Mesothelial cell of epicardium (in vitro differentiated cells): ENCODE data around the gene FAM117B. TPM values are rescaled to one million over a fixed set of nuclear protein-coding genes. Genes with fewer than 3 reads are reported as not detected.
A peak's percentile ranks its signal among the peaks of the same experiment; 100 is the strongest.

ENCODE experiments used
- DNase-seq, 2 experiments: peaks; one replicate each; pipeline ENCODE4 v3.0.0; 2021; ENCODE audit warnings: low spot score in 2 of 2; ENCODE audit not compliant: unreplicated experiment in 2 of 2
- H3K27ac Mint-ChIP-seq: 2 replicates; pipeline ENCODE4 v1.8.0; 2021; ENCODE audit warnings: mixed read lengths
- H3K27me3 Mint-ChIP-seq: 2 replicates; pipeline ENCODE4 v1.8.0; 2021; ENCODE audit warnings: low read depth, mixed read lengths
- H3K36me3 Mint-ChIP-seq: 2 replicates; pipeline ENCODE4 v1.8.0; 2021; ENCODE audit warnings: mixed read lengths
- H3K4me1 Mint-ChIP-seq: 2 replicates; pipeline ENCODE4 v1.8.0; 2021; ENCODE audit warnings: mixed read lengths
- H3K4me3 Mint-ChIP-seq: 2 replicates; pipeline ENCODE4 v1.8.0; 2021; ENCODE audit warnings: mild to moderate bottlenecking, moderate library complexity, mixed read lengths
- H3K9me3 Mint-ChIP-seq: 2 replicates; pipeline ENCODE4 v1.8.0; 2021; ENCODE audit warnings: mixed read lengths
- total RNA-seq: library from RNA; stranded (reverse); gene quantifications from 3 replicates; pipeline ENCODE4 v1.2.1, GENCODE V29; 2021
- TF ChIP-seq, protein P1 (sequence below): fragments of 200-600 bp; sonication (generic); IDR thresholded peaks from one replicate; pipeline ENCODE4 v1.5.0; 2021; ENCODE audit warnings: antibody characterized with exemption; ENCODE audit not compliant: unreplicated experiment

The FAM117B gene
- total RNA-seq, 1 donor from 2014 or later: 29.2 TPM

DNA sequence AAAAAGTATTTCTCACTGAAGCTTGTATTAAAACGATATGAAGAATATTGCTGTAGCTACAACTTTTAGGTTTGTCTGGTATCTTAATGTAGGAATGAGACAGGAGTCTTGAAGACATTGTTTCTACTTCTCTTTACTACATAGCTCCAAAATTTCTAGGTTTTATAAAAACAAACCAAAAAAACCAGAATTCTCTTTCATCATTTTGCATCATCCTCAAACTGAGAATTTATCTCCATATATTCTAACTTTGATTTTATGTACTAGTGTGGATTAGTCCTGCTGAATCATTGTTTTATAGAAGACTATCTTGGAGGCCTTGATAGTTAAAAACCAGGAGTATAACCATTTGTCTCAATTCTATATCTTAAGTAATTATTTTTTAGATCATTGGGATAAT lies 136.6 kb downstream of the FAM117B start:
- TF ChIP-seq, protein P1, sequence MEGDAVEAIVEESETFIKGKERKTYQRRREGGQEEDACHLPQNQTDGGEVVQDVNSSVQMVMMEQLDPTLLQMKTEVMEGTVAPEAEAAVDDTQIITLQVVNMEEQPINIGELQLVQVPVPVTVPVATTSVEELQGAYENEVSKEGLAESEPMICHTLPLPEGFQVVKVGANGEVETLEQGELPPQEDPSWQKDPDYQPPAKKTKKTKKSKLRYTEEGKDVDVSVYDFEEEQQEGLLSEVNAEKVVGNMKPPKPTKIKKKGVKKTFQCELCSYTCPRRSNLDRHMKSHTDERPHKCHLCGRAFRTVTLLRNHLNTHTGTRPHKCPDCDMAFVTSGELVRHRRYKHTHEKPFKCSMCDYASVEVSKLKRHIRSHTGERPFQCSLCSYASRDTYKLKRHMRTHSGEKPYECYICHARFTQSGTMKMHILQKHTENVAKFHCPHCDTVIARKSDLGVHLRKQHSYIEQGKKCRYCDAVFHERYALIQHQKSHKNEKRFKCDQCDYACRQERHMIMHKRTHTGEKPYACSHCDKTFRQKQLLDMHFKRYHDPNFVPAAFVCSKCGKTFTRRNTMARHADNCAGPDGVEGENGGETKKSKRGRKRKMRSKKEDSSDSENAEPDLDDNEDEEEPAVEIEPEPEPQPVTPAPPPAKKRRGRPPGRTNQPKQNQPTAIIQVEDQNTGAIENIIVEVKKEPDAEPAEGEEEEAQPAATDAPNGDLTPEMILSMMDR: no peak
- Mint-ChIP-seq H3K27ac (peak overlapping the region; percentile 72), H3K4me1 (peaks cover 8% of the 10 kb centered on the region), H3K36me3 (peaks cover 29% of the 10 kb centered on the region), H3K9me3 (no peaks in the 10 kb centered on the region), H3K4me3 (no peak overlapping the region), H3K27me3 (no peaks in the 10 kb centered on the region)
- no peak for DNase-seq

DNA sequence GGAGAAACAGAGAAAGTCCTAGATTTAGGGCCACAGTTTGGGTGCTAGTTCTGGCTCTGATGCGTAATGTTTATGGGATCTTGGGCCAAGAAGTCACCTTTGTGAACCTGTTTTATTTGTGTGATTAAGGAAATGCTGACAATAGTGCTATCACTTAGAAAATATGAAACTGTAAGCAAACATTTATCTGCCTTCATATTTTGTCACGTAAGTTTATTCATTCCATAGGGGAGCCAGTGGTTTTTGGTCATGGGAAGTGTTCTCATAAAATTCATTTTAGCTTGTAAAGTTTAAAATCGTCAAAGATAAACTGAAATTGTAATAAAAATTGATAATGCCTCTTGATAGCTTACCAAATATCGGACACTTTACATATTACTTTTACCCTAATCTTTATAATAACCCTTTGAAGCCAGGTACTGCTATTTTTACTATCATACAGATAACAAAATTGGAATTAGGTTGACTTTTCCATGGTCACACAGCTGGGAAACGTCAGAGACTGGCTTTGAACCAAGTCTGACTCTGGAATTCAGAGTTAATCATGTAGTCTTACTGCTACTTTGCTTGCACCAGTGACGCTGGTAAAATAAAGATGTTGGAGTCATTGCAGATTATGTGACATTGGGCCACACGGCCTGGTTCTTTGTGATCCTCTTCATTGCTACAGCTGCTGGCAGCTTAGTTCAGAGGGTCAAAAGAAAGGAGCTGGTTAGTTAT lies 137.1 kb downstream of the FAM117B start:
- H3K36me3 Mint-ChIP-seq: peaks cover 25% of the 10 kb centered on the region
- H3K4me3 Mint-ChIP-seq: no peak overlapping the region
- H3K9me3 Mint-ChIP-seq: no peaks in the 10 kb centered on the region
- H3K27ac Mint-ChIP-seq: peak overlapping the region; percentile 72
- TF ChIP-seq, protein P1: no peak
- no peaks in the 10 kb centered on the region for H3K27me3 Mint-ChIP-seq
- no peak for DNase-seq
- peaks cover 8% of the 10 kb centered on the region for H3K4me1 Mint-ChIP-seq

- peaks cover 8% of the 10 kb centered on the region for H3K4me1 Mint-ChIP-seq
- H3K27ac Mint-ChIP-seq: peak overlapping the region; percentile 20
- DNase-seq: no peak
- peaks cover 26% of the 10 kb centered on the region for H3K36me3 Mint-ChIP-seq
- no peak overlapping the region for H3K4me3 Mint-ChIP-seq
- no peaks in the 10 kb centered on the region for H3K9me3 Mint-ChIP-seq
- no peaks in the 10 kb centered on the region for H3K27me3 Mint-ChIP-seq
- TF ChIP-seq, protein P1: no peak
Measured at GRCh38 chr2:202773301-202773973, 138.7 kb downstream of the FAM117B start.

DNA sequence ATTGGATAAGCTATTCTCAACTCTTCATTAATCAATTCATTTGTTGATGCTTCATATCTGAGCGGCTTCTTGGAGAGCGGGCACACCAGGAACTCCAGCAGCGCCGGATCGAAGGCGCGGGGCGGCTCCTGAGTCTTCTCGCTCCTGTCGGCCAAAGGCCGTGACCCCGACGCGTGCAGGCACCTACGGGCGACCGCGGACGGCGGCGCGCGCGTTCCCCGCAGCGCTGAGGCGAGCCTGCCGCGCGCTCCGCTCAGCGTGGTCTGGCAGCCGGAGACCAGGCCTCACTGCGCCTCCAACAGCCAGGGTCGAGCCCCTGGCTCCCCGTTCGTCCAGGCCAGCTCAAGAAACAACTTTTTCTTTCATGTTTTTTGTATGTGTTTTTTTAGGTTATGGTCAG lies 139.3 kb downstream of the FAM117B start:
- no peak overlapping the region for H3K27ac Mint-ChIP-seq
- DNase-seq: no peak
- H3K9me3 Mint-ChIP-seq: no peaks in the 10 kb centered on the region
- H3K27me3 Mint-ChIP-seq: no peaks in the 10 kb centered on the region
- peaks cover 29% of the 10 kb centered on the region for H3K36me3 Mint-ChIP-seq
- TF ChIP-seq, protein P1: no peak
- peaks cover 8% of the 10 kb centered on the region for H3K4me1 Mint-ChIP-seq
- no peak overlapping the region for H3K4me3 Mint-ChIP-seq

GRCh38 chr2:202778217-202778616 lies 143.4 kb downstream of the FAM117B start:
- H3K9me3 Mint-ChIP-seq: peaks cover 3% of the 10 kb centered on the region
- TF ChIP-seq, protein P1: no peak
- H3K4me1 Mint-ChIP-seq: peaks cover 5% of the 10 kb centered on the region
- DNase-seq: no peak
- H3K27ac Mint-ChIP-seq: no peak overlapping the region
- no peaks in the 10 kb centered on the region for H3K27me3 Mint-ChIP-seq
- H3K4me3 Mint-ChIP-seq: no peak overlapping the region
- peaks cover 46% of the 10 kb centered on the region for H3K36me3 Mint-ChIP-seq
